Activated T-cell treated with anti-CD3 and anti-CD28 coated beads for 48 hours (primary cell): ENCODE measurements around the gene CA12.
"Not testable (repeated sequence)": the region's sequence is repeated elsewhere in the genome, so short reads cannot be mapped to it uniquely, and the experiment has no call there.

Source experiments
- DNase-seq: peaks from one replicate; pipeline ENCODE4 v3.0.0-alpha.2; 2020; ENCODE audit warnings: low read depth

CA12 gene

GRCh38 chr15:63357061-63357460 is 24.6 kb downstream of the CA12 start:
- DNase-seq, result no peak

- DNase-seq, result no peak
These were observed 26.6 kb downstream of the CA12 start for GRCh38 chr15:63354821-63355650.

- no peak for DNase-seq
These were observed 27.8 kb downstream of the CA12 start for GRCh38 chr15:63353887-63354286.

GRCh38 chr15:63353261-63353660 is 28.4 kb downstream of the CA12 start:
- no peak for DNase-seq

- DNase-seq, result no peak
These were observed 28.8 kb downstream of the CA12 start for GRCh38 chr15:63352808-63353207.

- DNase-seq, result no peak
These were observed 30.5 kb downstream of the CA12 start for GRCh38 chr15:63351170-63351569.

GRCh38 chr15:63350178-63350621 is 31.4 kb downstream of the CA12 start:
- no peak for DNase-seq

- DNase-seq, result no peak
These were observed 32.0 kb downstream of the CA12 start for GRCh38 chr15:63349621-63350020.

- no peak for DNase-seq
These were observed 32.5 kb downstream of the CA12 start for GRCh38 chr15:63349156-63349555.

GRCh38 chr15:63348392-63348791 is 33.3 kb downstream of the CA12 start:
- no peak for DNase-seq

- DNase-seq, result no peak
These were observed 34.4 kb downstream of the CA12 start for GRCh38 chr15:63347074-63347857.

GRCh38 chr15:63345391-63345752 is 36.3 kb downstream of the CA12 start:
- no peak for DNase-seq

- no peak for DNase-seq
These were observed 36.8 kb downstream of the CA12 start for GRCh38 chr15:63344731-63345390.

- DNase-seq, result not testable (repeated sequence)
These were observed 38.6 kb downstream of the CA12 start for GRCh38 chr15:63342996-63343562.

- DNase-seq, result no peak
These were observed 39.7 kb downstream of the CA12 start for GRCh38 chr15:63341898-63342297.

- DNase-seq, result no peak
These were observed 40.8 kb downstream of the CA12 start for GRCh38 chr15:63340878-63341277.

- no peak for DNase-seq
These were observed 41.3 kb downstream of the CA12 start for GRCh38 chr15:63340353-63340752.

GRCh38 chr15:63339836-63340235 is 41.8 kb downstream of the CA12 start:
- no peak for DNase-seq

- DNase-seq, result no peak
These were observed 42.5 kb downstream of the CA12 start for GRCh38 chr15:63339006-63339766.

- no peak for DNase-seq
These were observed 43.5 kb downstream of the CA12 start for GRCh38 chr15:63338170-63338569.

- DNase-seq, result no peak
These were observed 44.6 kb downstream of the CA12 start for GRCh38 chr15:63337046-63337445.
